ENCODE measurements around the gene WDR90.
A peak's percentile ranks its signal among the peaks of the same experiment; 100 is the strongest.
"Not testable (repeated sequence)": the region's sequence is repeated elsewhere in the genome, so short reads cannot be mapped to it uniquely, and the experiment has no call there.

Gene WDR90

GRCh38 chr16:708959-709358 lies 59.8 kb downstream of the WDR90 start:
- DNase-seq (ENCODE audit: low read depth): no peak

GRCh38 chr16:709566-710499 lies 60.7 kb downstream of the WDR90 start:
- DNase-seq (ENCODE audit: low read depth): no peak

GRCh38 chr16:710500-711075 lies 61.4 kb downstream of the WDR90 start:
- no peak for DNase-seq (ENCODE audit: low read depth)

- DNase-seq (ENCODE audit: low read depth): no peak
These were observed 61.9 kb downstream of the WDR90 start for GRCh38 chr16:711084-711483.

- peak; percentile 72 for DNase-seq (ENCODE audit: low read depth)
These were observed 62.6 kb downstream of the WDR90 start for GRCh38 chr16:711548-712320.

- DNase-seq (ENCODE audit: low read depth): not testable (repeated sequence)
These were observed 63.6 kb downstream of the WDR90 start for GRCh38 chr16:712740-713250.

DNA sequence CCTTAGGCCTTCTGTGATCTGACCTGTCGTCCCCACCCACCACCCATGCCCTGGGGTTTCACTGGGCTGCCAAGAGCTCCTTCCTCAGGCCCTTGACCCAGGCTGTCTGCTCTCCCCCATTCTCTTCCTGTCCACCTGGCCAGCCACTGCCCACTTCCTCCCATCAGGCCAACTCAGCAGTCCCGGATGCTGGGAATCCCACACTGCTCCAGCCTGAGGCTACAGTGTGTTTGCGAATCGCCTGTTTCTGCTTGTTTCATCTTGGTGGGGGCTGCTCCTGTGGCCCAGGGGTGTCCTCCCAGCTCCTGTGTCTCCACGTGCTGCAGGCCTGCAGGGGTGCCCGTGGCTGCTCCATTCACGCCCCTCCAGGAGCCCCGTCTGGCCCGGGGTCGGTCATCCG lies 64.9 kb downstream of the WDR90 start:
- DNase-seq (ENCODE audit: low read depth): no peak

DNA sequence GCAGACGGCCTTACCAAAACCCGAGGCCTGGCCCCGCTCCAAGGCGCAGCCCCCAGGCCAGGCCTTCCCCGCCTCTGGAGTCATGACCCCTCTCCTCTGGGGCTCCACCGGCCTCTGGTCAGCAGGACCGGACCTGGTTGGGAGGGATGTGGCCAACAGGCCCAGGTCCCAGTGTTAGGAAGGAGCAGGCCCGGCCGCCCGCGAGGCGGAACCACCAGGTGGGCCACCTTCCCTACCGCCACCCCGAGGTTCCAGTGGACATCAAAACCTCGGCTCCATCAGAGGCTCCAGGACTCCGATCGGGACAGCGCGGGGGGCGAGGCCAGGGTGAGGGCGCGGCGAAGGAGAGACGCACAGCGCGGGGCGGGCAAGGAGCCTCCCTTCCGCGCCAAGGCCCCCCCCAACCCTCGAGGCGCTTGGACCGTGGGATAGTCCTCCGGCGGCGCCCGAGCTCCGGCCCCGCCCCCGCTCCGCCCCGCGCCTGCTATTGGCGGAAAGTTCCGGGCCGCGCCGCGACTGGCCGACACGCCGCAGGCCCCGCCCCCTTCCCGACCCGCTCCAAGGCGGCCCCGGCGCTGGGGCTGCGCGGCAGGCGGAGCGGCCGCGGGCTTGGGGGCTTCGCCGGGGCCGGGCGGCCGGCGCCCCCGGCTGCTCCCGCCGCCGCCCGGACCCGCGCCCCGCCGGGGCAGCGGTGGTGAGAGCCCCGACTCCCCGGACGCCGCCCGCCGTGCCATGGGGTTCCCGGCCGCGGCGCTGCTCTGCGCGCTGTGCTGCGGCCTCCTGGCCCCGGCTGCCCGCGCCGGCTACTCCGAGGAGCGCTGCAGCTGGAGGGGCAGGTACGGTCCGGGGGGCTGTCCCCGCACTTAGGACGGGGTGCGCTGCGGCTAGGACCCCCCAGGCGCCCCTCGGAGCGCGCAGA lies 65.7 kb downstream of the WDR90 start, which contains the start of gene METRN:
METRN (plus strand) TSS at position 561 of the 919 bp plus-strand sequence; CDS start at position 733, 172 bp downstream.
- peak; percentile 81 for DNase-seq (ENCODE audit: low read depth)

DNA sequence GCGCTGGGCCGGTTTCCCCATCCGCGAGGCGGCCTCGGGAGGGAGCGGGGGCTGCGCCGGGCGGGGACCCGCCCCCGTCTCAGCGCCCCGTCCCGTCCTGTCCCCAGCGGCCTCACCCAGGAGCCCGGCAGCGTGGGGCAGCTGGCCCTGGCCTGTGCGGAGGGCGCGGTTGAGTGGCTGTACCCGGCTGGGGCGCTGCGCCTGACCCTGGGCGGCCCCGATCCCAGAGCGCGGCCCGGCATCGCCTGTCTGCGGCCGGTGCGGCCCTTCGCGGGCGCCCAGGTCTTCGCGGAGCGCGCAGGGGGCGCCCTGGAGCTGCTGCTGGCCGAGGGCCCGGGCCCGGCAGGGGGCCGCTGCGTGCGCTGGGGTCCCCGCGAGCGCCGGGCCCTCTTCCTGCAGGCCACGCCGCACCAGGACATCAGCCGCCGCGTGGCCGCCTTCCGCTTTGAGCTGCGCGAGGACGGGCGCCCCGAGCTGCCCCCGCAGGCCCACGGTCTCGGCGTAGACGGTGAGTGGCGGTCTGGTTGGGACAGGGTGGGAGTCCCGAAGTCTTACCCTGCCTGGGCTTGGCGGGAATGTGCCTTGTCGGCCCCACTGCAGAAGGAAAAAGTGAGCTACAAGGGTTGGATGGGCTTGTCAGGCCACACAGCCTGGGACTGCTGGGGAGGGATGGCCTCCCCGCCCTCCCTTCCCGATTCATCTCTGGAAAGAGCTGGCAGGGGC lies 66.5 kb downstream of the WDR90 start:
- no peak for DNase-seq (ENCODE audit: low read depth)

- no peak for DNase-seq (ENCODE audit: low read depth)
These were observed 67.0 kb downstream of the WDR90 start for GRCh38 chr16:716200-716568.

GRCh38 chr16:716768-717325 lies 67.7 kb downstream of the WDR90 start:
- DNase-seq (ENCODE audit: low read depth): no peak
